Measurements from ENCODE around the gene GLCCI1.

DNA sequence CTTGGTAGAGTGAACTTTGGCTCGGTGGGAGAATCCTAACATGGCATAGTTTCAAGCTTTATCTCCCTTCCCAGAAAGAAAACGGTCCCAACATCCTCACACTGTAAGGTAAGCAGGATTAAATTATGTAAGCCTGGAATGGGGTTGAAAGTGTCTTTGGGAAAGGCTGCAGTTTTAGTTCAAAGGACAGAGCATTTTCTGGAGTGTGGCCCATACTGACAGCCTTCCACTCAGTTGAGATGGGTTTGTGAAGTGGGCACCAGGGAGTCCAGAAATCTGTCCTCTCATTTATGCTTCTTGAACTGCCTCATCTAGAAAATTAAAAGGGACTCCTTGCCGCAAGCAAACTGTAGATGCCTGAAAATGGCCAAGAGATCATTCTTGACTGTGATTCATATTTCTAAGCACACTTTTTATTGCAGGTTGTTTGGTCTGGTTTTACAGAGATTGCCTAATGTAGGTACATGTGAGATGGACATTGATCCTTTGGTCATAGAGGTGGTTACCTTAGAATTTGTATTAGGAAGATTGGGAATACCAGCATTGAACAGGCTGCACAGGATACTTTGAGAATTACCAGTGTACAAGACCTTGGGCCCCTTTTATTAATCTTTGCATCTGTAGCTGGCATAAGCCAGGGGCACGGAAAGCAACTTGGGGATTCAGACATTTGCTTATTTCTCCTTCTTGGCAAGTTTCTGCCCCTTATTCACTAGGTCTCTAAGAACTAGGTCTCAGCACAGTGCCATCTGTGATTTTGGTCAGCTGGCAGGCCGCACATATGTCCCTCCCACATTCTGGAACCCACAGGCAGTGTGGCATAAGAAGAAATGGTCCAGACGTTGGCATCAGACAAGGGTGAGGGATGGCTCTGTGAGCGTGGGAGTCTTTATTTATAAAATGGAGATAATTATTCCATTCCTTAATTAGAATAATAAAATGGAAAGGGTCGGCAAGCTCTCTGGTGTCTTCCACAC, 125.9 kb downstream of the GLCCI1 start:
- TF ChIP-seq POLR2A (IDR thresholded peaks at IDR 0.05), result no peak
- TF ChIP-seq CTCF (IDR thresholded peaks at IDR 0.05), result no peak

Data from esophagus squamous epithelium (tissue), 4 donors.